ENCODE data around the gene TRIM8.

DNA sequence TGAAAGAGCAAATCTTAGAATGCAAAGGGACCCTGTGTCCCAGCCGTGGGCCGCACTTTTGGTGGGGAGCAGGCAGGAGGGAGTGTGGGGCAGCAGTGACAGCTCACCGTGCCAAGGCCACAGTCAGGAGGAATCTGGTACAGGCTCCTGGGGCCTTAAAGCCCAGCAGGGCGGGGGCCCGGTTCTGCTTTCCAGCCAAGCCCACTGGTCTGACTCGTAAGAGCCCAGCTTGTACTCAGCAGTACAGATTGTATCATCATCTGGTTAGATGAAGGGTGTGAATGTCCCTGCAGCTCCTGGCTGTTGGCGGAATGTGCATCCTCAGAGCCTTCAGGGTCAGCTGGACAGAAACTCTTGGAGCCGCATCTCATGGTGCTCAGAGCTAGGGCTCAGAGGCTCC, 30.5 kb upstream of the TRIM8 start:
- no peak for TF ChIP-seq JUND (IDR thresholded peaks at IDR 0.05)
- TF ChIP-seq POLR2AphosphoS5 (IDR thresholded peaks at IDR 0.05; ENCODE audit: low read depth, low read length), result no peak
- TF ChIP-seq, protein P1, sequence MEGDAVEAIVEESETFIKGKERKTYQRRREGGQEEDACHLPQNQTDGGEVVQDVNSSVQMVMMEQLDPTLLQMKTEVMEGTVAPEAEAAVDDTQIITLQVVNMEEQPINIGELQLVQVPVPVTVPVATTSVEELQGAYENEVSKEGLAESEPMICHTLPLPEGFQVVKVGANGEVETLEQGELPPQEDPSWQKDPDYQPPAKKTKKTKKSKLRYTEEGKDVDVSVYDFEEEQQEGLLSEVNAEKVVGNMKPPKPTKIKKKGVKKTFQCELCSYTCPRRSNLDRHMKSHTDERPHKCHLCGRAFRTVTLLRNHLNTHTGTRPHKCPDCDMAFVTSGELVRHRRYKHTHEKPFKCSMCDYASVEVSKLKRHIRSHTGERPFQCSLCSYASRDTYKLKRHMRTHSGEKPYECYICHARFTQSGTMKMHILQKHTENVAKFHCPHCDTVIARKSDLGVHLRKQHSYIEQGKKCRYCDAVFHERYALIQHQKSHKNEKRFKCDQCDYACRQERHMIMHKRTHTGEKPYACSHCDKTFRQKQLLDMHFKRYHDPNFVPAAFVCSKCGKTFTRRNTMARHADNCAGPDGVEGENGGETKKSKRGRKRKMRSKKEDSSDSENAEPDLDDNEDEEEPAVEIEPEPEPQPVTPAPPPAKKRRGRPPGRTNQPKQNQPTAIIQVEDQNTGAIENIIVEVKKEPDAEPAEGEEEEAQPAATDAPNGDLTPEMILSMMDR (IDR thresholded peaks at IDR 0.05 in 2 of 3, conservative IDR thresholded peaks at IDR 0.05 in 1 of 3; ENCODE audit: borderline replicate concordance in 1 of 3, insufficient read depth in 1 of 3, low read depth in 2 of 3, low read length in 2 of 3), result no peak
- TF ChIP-seq YY1 (IDR thresholded peaks at IDR 0.05; ENCODE audit: extremely low read depth, insufficient replicate concordance, low read depth, low read length), result no peak
- no peak for TF ChIP-seq POLR2A (IDR thresholded peaks at IDR 0.05; ENCODE audit: borderline replicate concordance, extremely low read depth, insufficient read depth, insufficient read length)
- TF ChIP-seq EZH2phosphoT487 (IDR thresholded peaks at IDR 0.05; ENCODE audit: borderline replicate concordance), result no peak
- TF ChIP-seq ZFX (IDR thresholded peaks at IDR 0.05), result no peak
- TF ChIP-seq, protein P2, sequence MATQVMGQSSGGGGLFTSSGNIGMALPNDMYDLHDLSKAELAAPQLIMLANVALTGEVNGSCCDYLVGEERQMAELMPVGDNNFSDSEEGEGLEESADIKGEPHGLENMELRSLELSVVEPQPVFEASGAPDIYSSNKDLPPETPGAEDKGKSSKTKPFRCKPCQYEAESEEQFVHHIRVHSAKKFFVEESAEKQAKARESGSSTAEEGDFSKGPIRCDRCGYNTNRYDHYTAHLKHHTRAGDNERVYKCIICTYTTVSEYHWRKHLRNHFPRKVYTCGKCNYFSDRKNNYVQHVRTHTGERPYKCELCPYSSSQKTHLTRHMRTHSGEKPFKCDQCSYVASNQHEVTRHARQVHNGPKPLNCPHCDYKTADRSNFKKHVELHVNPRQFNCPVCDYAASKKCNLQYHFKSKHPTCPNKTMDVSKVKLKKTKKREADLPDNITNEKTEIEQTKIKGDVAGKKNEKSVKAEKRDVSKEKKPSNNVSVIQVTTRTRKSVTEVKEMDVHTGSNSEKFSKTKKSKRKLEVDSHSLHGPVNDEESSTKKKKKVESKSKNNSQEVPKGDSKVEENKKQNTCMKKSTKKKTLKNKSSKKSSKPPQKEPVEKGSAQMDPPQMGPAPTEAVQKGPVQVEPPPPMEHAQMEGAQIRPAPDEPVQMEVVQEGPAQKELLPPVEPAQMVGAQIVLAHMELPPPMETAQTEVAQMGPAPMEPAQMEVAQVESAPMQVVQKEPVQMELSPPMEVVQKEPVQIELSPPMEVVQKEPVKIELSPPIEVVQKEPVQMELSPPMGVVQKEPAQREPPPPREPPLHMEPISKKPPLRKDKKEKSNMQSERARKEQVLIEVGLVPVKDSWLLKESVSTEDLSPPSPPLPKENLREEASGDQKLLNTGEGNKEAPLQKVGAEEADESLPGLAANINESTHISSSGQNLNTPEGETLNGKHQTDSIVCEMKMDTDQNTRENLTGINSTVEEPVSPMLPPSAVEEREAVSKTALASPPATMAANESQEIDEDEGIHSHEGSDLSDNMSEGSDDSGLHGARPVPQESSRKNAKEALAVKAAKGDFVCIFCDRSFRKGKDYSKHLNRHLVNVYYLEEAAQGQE (IDR thresholded peaks at IDR 0.05; ENCODE audit: low read depth), result no peak
